Measurements from ENCODE around the gene CAB39L. TPM values are rescaled to one million over a fixed set of nuclear protein-coding genes. Genes with fewer than 3 reads are reported as not detected.

CAB39L gene
- total and polyA plus RNA-seq, 2 of the 13 experiments (the other 11 are each of a cell fraction or from before 2014, with no cell fraction given) = 3.1 to 6.1 TPM

GRCh38 chr13:49464621-49465325 is 20.9 kb upstream of the CAB39L start (continued):
- TF ChIP-seq ZNF3 (CRISPR knock-in tag; IDR thresholded peaks at IDR 0.05) = peak; percentile 96
- peak; percentile 68 for TF ChIP-seq TCF7 (IDR thresholded peaks at IDR 0.05; ENCODE audit: low read depth)
- TF ChIP-seq ASH2L (IDR thresholded peaks at IDR 0.05; ENCODE audit: insufficient read length, low read depth, low read length) = peak; percentile 49
- TF ChIP-seq ZNF670 (CRISPR knock-in tag; IDR thresholded peaks at IDR 0.05; ENCODE audit: borderline replicate concordance) = peak; percentile 62; the same call in 1 of the 2 replicates
- TF ChIP-seq KDM6A (CRISPR knock-in tag; IDR thresholded peaks at IDR 0.05; ENCODE audit: low read depth) = peak; percentile 50; the same call in 1 of the 2 replicates
- TF ChIP-seq, protein P1, sequence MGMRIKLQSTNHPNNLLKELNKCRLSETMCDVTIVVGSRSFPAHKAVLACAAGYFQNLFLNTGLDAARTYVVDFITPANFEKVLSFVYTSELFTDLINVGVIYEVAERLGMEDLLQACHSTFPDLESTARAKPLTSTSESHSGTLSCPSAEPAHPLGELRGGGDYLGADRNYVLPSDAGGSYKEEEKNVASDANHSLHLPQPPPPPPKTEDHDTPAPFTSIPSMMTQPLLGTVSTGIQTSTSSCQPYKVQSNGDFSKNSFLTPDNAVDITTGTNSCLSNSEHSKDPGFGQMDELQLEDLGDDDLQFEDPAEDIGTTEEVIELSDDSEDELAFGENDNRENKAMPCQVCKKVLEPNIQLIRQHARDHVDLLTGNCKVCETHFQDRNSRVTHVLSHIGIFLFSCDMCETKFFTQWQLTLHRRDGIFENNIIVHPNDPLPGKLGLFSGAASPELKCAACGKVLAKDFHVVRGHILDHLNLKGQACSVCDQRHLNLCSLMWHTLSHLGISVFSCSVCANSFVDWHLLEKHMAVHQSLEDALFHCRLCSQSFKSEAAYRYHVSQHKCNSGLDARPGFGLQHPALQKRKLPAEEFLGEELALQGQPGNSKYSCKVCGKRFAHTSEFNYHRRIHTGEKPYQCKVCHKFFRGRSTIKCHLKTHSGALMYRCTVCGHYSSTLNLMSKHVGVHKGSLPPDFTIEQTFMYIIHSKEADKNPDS (CRISPR knock-in tag; IDR thresholded peaks at IDR 0.05) = no peak; the same call in 1 of the 2 replicates
- no peak for TF ChIP-seq GATAD1 (CRISPR knock-in tag; IDR thresholded peaks at IDR 0.05)
- peak; percentile 56; the same call in 1 of the 2 replicates for TF ChIP-seq DPF2 (CRISPR knock-in tag; IDR thresholded peaks at IDR 0.05; ENCODE audit: borderline replicate concordance, low read depth)
- TF ChIP-seq RXRB (CRISPR knock-in tag; IDR thresholded peaks at IDR 0.05; ENCODE audit: borderline replicate concordance) = peak; percentile 90
- peak; percentile 63; the same call in 1 of the 2 replicates for TF ChIP-seq ATM (IDR thresholded peaks at IDR 0.05; ENCODE audit: borderline replicate concordance)
- 0 out of 2 replicates have a peak, but pooled peaks have one; percentile 14 for TF ChIP-seq ZFX (CRISPR knock-in tag; IDR thresholded peaks at IDR 0.05; ENCODE audit: low read depth)
- peak; percentile 73; the same call in 1 of the 2 replicates for TF ChIP-seq CBFB (CRISPR knock-in tag; IDR thresholded peaks at IDR 0.05)
- TF ChIP-seq, protein P2, sequence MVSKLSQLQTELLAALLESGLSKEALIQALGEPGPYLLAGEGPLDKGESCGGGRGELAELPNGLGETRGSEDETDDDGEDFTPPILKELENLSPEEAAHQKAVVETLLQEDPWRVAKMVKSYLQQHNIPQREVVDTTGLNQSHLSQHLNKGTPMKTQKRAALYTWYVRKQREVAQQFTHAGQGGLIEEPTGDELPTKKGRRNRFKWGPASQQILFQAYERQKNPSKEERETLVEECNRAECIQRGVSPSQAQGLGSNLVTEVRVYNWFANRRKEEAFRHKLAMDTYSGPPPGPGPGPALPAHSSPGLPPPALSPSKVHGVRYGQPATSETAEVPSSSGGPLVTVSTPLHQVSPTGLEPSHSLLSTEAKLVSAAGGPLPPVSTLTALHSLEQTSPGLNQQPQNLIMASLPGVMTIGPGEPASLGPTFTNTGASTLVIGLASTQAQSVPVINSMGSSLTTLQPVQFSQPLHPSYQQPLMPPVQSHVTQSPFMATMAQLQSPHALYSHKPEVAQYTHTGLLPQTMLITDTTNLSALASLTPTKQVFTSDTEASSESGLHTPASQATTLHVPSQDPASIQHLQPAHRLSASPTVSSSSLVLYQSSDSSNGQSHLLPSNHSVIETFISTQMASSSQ (IDR thresholded peaks at IDR 0.05; ENCODE audit: low read depth) = peak; percentile 71
- TF ChIP-seq, protein P2 (CRISPR knock-in tag; IDR thresholded peaks at IDR 0.05; ENCODE audit: borderline replicate concordance) = peak; percentile 72; the same call in 1 of the 2 replicates
- peak; percentile 74 for TF ChIP-seq SAP130 (CRISPR knock-in tag; IDR thresholded peaks at IDR 0.05; ENCODE audit: low read depth)
- TF ChIP-seq NCOR1 (IDR thresholded peaks at IDR 0.05; ENCODE audit: borderline replicate concordance, low read length) = peak; percentile 69; the same call in 1 of the 2 replicates
- peak; percentile 69 for TF ChIP-seq SALL1 (CRISPR knock-in tag; IDR thresholded peaks at IDR 0.05)
- peak; percentile 55; the same call in 1 of the 2 replicates for TF ChIP-seq HDAC1 (CRISPR knock-in tag; IDR thresholded peaks at IDR 0.05)
- TF ChIP-seq ARNT2 (CRISPR knock-in tag; IDR thresholded peaks at IDR 0.05; ENCODE audit: low read depth) = 0 out of 2 replicates have a peak, but pooled peaks have one; percentile 48
- TF ChIP-seq ZSCAN12 (CRISPR knock-in tag; IDR thresholded peaks at IDR 0.05) = no peak
- peak; percentile 73 for TF ChIP-seq GATAD2A (CRISPR knock-in tag; IDR thresholded peaks at IDR 0.05)
- no peak for TF ChIP-seq ZNF619 (CRISPR knock-in tag; IDR thresholded peaks at IDR 0.05)
- TF ChIP-seq, protein P3, sequence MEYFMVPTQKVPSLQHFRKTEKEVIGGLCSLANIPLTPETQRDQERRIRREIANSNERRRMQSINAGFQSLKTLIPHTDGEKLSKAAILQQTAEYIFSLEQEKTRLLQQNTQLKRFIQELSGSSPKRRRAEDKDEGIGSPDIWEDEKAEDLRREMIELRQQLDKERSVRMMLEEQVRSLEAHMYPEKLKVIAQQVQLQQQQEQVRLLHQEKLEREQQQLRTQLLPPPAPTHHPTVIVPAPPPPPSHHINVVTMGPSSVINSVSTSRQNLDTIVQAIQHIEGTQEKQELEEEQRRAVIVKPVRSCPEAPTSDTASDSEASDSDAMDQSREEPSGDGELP (IDR thresholded peaks at IDR 0.05; ENCODE audit: borderline replicate concordance, low read depth) = peak; percentile 61; the same call in 1 of the 2 replicates
- no peak for TF ChIP-seq ZFY (CRISPR knock-in tag; IDR thresholded peaks at IDR 0.05)
- 0 out of 2 replicates have a peak, but pooled peaks have one; percentile 44 for TF ChIP-seq NR2F2 (IDR thresholded peaks at IDR 0.05; ENCODE audit: borderline replicate concordance, low read depth)

Measured in HepG2 (cell line).